ENCODE measurements around the gene NRCAM.

Gene NRCAM

GRCh38 chr7:108143658-108144420 lies 312.4 kb downstream of the NRCAM start:
- no peak for DNase-seq

- DNase-seq, result no peak
These were observed 313.5 kb downstream of the NRCAM start for GRCh38 chr7:108142675-108143259.

DNA sequence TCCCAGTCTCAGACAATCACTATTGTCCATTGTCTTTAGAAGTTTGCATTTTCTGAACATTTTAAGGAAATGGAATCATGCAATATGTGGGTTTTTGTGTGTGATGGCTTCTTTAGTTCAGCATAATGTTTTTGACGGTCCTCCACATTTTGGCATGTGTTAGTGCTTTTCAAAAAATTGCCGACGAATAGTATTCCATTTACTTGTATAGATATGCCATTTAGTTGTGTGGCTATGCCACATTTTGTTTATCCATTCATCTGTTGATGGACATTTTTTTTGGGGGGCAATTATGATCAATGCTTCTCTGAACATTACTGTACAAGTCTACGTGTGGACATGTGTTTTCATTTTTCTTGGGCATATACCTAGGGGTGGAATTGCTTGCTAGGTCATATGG lies 314.1 kb downstream of the NRCAM start:
- DNase-seq, result no peak

DNA sequence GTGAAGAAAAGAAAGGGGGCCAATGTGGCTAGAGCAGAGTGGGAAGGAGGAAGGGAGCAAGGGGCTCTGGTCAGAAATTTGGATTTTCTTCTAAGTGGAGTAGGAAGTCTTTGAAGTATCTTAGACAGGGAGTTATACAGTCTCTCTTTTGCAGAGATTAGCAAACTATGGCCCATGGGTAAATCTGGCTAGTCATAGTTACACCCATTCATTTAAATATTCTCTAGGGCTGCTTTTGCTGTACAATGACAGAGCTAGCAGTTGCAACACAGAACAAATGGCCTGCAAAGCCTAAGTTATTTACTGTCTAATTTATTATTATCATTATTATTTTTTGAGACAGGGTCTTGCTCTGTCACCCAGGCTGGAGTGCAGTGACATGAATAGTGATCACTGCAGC lies 315.6 kb downstream of the NRCAM start:
- no peak for DNase-seq

DNA sequence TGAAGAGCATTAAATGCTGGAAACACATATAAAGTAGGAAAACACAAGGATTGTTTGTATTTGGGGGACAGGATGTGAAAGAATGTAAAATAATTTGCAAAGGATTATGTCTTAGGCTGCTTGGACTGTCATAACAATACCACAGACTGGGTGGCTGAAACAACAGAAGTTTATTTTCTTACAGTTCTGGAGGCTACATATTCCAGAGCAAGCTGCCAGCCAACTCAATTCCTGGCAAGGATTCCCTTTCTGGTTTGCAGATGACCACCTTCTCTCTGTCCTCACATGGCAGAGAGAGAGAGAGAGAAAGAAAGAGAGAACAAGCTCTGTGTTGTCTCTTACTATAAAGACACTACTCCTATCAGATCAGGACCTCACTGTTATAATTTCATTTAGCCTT lies 317.3 kb downstream of the NRCAM start:
- DNase-seq, result no peak

DNA sequence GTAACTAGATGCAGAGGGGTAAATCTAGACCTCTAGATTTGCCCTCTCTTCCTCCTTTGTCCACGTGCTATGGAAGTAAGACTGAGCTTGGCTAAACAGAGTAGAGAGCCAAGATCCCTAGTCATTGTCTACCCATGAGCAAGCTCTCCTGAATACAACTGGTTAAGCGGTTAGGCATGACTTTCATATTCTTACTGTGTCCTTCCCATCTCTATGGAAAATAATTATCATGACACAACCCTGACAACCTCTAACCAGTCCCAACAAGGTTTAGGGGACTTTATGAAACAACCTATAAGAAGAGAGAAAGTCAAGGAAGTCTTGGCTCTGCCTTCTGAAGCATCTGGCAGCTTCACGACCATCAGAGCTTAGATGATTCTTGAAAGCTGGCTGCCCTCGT lies 318.2 kb downstream of the NRCAM start:
- DNase-seq, result no peak

- DNase-seq, result no peak
These were observed 319.2 kb downstream of the NRCAM start for GRCh38 chr7:108137040-108137439.

DNA sequence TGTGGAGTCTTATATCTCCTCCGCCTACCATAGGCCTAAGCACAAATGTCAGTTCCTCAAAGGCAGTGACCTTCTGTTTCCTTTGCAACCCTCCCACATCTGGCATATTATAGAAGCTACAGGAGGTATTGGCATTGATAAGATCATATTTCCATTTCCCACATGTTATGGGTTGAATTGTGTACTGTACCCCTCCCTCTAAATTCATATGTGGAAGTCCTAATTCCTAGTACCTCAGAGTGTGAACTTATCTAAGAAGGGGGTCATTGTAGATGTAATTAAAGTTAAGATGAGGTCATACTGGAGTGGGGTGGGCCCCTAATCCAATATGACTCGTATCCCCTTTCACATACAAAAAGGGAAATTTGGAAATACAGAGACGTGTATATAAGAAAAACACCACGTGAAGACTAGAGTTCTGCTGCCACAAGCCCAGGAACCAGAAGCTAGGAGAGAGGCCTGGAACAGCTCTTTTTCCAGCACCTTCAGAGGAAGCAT lies 320.0 kb downstream of the NRCAM start:
- no peak for DNase-seq

- DNase-seq, result no peak
These were observed 320.6 kb downstream of the NRCAM start for GRCh38 chr7:108135446-108136190.

DNA sequence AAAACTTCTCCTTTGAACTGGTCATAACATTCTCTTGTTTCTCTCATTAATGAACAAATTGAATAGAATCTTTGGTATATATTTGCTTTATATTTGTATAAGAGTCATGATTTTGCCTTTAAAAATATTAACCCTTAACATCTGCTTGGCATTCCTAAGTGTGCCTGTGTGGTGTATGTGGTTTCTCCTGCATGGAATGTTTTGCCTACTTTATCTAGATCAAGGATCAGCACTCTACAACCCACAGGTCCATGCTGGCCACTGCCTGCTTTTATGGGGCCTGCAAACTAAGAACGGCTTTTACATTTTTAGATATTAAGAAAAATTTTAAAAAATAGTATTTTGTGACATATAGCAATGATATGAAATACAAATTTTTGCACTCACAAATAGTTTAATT lies 321.8 kb downstream of the NRCAM start:
- no peak for DNase-seq

GRCh38 chr7:108132551-108133265 lies 323.5 kb downstream of the NRCAM start:
- no peak for DNase-seq

DNA sequence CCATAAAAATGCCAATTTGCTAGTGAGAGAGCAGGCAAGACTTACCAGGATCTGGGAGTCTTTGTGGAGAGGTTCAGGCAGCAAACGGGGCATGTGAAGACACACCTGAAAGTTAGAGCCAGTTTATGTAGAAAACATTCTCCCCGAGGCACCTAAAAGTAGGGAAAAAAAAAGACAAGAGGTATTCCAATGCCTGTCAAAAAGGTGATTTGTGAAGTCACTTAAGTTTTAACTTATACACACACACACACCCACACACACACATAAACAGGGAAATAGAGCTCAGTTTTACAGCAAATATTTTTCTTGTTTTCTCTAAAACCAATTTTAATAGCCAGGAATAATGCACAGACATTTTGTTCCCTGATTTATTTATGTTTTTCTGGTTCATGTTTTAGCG lies 326.0 kb downstream of the NRCAM start, which contains the start of gene LAMB4:
TSS of gene LAMB4 (minus strand) at position 101 of the 400 bp plus-strand sequence. CDS start 7,197 bp downstream, outside the sequence.
- DNase-seq, result no peak

GRCh38 chr7:108129018-108129965 lies 326.9 kb downstream of the NRCAM start:
- DNase-seq, result no peak

- DNase-seq, result no peak
These were observed 327.7 kb downstream of the NRCAM start for GRCh38 chr7:108128514-108128913.

- no peak for DNase-seq
These were observed 328.8 kb downstream of the NRCAM start for GRCh38 chr7:108127461-108127860.

DNA sequence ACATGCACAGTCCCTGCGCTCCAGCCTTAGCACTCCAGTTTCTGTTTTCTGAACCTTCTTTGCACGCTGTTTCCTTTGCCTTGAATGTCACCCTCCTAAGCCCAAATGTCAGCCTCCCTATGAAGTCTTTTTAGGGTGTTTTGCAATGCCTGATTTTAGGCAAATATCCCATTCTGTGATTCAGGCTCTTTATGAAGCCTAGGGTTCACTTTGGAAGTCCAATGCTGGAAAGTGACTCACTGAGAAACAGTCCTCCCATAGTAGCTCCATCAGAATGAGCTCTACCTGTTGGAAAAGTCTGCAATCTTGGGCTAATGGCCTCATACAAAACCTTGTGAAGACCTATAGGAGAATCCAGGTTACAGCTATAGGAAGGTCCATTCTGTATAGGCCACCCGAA lies 331.4 kb downstream of the NRCAM start:
- no peak for DNase-seq

GRCh38 chr7:108122181-108122580 lies 334.1 kb downstream of the NRCAM start:
- no peak for DNase-seq

- no peak for DNase-seq
These were observed 335.3 kb downstream of the NRCAM start for GRCh38 chr7:108120933-108121332.

GRCh38 chr7:108120196-108120595 lies 336.0 kb downstream of the NRCAM start:
- DNase-seq, result no peak

DNA sequence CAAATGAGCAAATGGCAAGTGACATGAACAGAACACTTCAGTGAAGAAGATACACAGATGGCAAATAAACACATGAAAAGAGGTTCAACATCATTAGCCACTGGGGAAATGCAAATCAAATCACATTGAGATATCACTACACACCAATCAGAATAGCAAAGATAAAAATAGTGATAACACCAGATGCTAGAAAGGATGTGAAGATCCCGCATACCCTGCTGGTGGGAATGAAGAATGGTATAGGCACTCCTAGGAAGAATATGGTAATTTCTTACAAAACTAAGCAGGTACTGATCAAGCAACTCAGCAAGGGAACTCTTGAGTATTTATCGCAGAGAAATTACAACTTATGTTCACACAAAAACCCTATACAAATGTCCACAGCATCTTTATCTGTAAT lies 337.3 kb downstream of the NRCAM start:
- no peak for DNase-seq

GRCh38 chr7:108114117-108114841 lies 342.0 kb downstream of the NRCAM start:
- no peak for DNase-seq

Measured in activated naive CD4-positive, alpha-beta T cell treated with Interleukin-2 at 50 U/mL for 16 hours (primary cell).